Fibroblast of pulmonary artery (primary cell): ENCODE data around the gene EMC9.
A peak's percentile ranks its signal among the peaks of the same experiment; 100 is the strongest.

Experiments used
- DNase-seq: peaks from one replicate; pipeline ENCODE4 v3.0.0-alpha.2; 2010; ENCODE audit warnings: low read depth
- H3K4me3 ChIP-seq: replicated peaks from 2 replicates; pipeline ENCODE4 v1.5.1; 2011; ENCODE audit warnings: low read depth, mild to moderate bottlenecking, control low read depth, low read length, moderate library complexity
- CTCF ChIP-seq: IDR thresholded peaks from 2 replicates; pipeline ENCODE4 v1.5.1; 2011; ENCODE audit warnings: mild to moderate bottlenecking, control low read depth, low read length, inconsistent platforms; ENCODE audit errors: missing control alignments

The EMC9 gene

GRCh38 chr14:24147761-24148428 lies 6.5 kb upstream of the EMC9 start:
- no peak for TF ChIP-seq CTCF
- peak overlapping the region; percentile 90 for H3K4me3 ChIP-seq
- DNase-seq: no peak

- TF ChIP-seq CTCF: no peak
- peak; percentile 99 for DNase-seq
- peak within 1 kb of the TSS; percentile 90 for H3K4me3 ChIP-seq
Observed at GRCh38 chr14:24146978-24147760, 5.8 kb upstream of the EMC9 start, which contains the start of gene RNF31. Gene RNF31, plus strand, starts transcription at chr14:24147498. Its CDS starts 201 bp downstream, at chr14:24147699.

- TF ChIP-seq CTCF: no peak
- H3K4me3 ChIP-seq: peak within 1 kb of the TSS; percentile 90
Observed at GRCh38 chr14:24146453-24146977, 5.1 kb upstream of the EMC9 start, which contains the start of gene PSME2. Gene PSME2, minus strand, starts transcription at chr14:24146610. Its CDS starts 29 bp downstream, at chr14:24146581.

GRCh38 chr14:24145690-24146452 lies 4.5 kb upstream of the EMC9 start:
- peak overlapping the region; percentile 90 for H3K4me3 ChIP-seq
- DNase-seq: no peak
- no peak for TF ChIP-seq CTCF

More at GRCh38 chr14:24146453-24146977, 5.1 kb upstream of the EMC9 start, which contains the start of gene PSME2:
- peak; percentile 98 for DNase-seq

GRCh38 chr14:24145219-24145618 lies 3.8 kb upstream of the EMC9 start:
- TF ChIP-seq CTCF: no peak
- peak overlapping the region; percentile 7 for H3K4me3 ChIP-seq
- no peak for DNase-seq

- H3K4me3 ChIP-seq: no peak overlapping the region
- no peak for DNase-seq
- no peak for TF ChIP-seq CTCF
Observed at GRCh38 chr14:24144451-24144850, 3.1 kb upstream of the EMC9 start.
